AG09309 (cell line): ENCODE results near the gene GID4.
A peak's percentile ranks its signal among the peaks of the same experiment; 100 is the strongest.

Experiments used
- DNase-seq: peaks from one replicate; pipeline ENCODE4 v3.0.0-alpha.2; 2010; ENCODE audit warnings: low read depth
- H3K4me3 ChIP-seq: 2 replicates; pipeline ENCODE4 v1.5.1; 2011; ENCODE audit warnings: mild to moderate bottlenecking, low read depth, low read length, moderate library complexity; ENCODE audit not compliant: control insufficient read depth
- CTCF ChIP-seq: IDR thresholded peaks from 2 replicates; pipeline ENCODE4 v1.5.1; 2011; ENCODE audit warnings: mild to moderate bottlenecking, low read depth, low read length, inconsistent platforms; ENCODE audit not compliant: insufficient read depth, control insufficient read depth; ENCODE audit errors: missing control alignments

GID4 gene

GRCh38 chr17:18016426-18016825 is 22.8 kb upstream of the GID4 start:
- no peak overlapping the region for H3K4me3 ChIP-seq
- DNase-seq: no peak
- no peak for TF ChIP-seq CTCF

- no peak for DNase-seq
- no peak overlapping the region for H3K4me3 ChIP-seq
- no peak for TF ChIP-seq CTCF
These were observed 21.2 kb upstream of the GID4 start for GRCh38 chr17:18017958-18018357.

GRCh38 chr17:18018411-18018921 is 20.7 kb upstream of the GID4 start:
- no peak for TF ChIP-seq CTCF

GRCh38 chr17:18019838-18020154 is 19.4 kb upstream of the GID4 start:
- DNase-seq: no peak
- no peak for TF ChIP-seq CTCF

More at GRCh38 chr17:18018411-18018921, 20.7 kb upstream of the GID4 start:
- no peak overlapping the region for H3K4me3 ChIP-seq
- no peak for DNase-seq

GRCh38 chr17:18020971-18021370 is 18.2 kb upstream of the GID4 start:
- TF ChIP-seq CTCF: no peak
- H3K4me3 ChIP-seq: no peak overlapping the region
- no peak for DNase-seq

More at GRCh38 chr17:18019838-18020154, 19.4 kb upstream of the GID4 start:
- no peak overlapping the region for H3K4me3 ChIP-seq

- no peak for DNase-seq
- no peak overlapping the region for H3K4me3 ChIP-seq
- no peak for TF ChIP-seq CTCF
These were observed 17.8 kb upstream of the GID4 start for GRCh38 chr17:18021372-18021771.

GRCh38 chr17:18025241-18025944 is 13.8 kb upstream of the GID4 start:
- peak; percentile 24 for DNase-seq
- no peak overlapping the region for H3K4me3 ChIP-seq
- no peak for TF ChIP-seq CTCF
